ENCODE measurements around the gene ZSCAN31. TPM values are rescaled to one million over a fixed set of nuclear protein-coding genes. Genes with fewer than 3 reads are reported as not detected.

The ZSCAN31 gene
- polyA plus RNA-seq, 3 donors from 2014 or later = 1.5 to 2.3 TPM; not detected in 1

- Mint-ChIP-seq H3K36me3 (peaks cover 0 to 3% (median 0%) of the 10 kb centered on the region in 3 donors), H3K9me3 (no peaks in the 10 kb centered on the region), H3K27ac (no peak overlapping the region), H3K27me3 (ENCODE audit: low read depth in 3 of 3) (peaks cover 0 to 7% (median 3%) of the 10 kb centered on the region in 3 donors), H3K4me3 (no peak overlapping the region), H3K4me1 (peaks cover 26 to 30% of the 10 kb centered on the region in 2 donors)
- no peak for DNase-seq
Observed at GRCh38 chr6:28347119-28347518, 11.2 kb upstream of the ZSCAN31 start.

- peaks cover 3% of the 10 kb centered on the region in 3 donors for H3K36me3 Mint-ChIP-seq
Observed at GRCh38 chr6:28345201-28345600, 9.3 kb upstream of the ZSCAN31 start.

GRCh38 chr6:28343898-28344677 is 8.1 kb upstream of the ZSCAN31 start:
- peaks cover 3 to 11% (median 3%) of the 10 kb centered on the region in 3 donors for H3K27me3 Mint-ChIP-seq (ENCODE audit: low read depth in 3 of 3)
- peaks cover 0 to 5% (median 5%) of the 10 kb centered on the region in 3 donors for H3K36me3 Mint-ChIP-seq
- H3K4me1 Mint-ChIP-seq = peaks cover 0 to 2% of the 10 kb centered on the region in 2 donors
- no peak overlapping the region for H3K4me3 Mint-ChIP-seq
- no peak overlapping the region for H3K27ac Mint-ChIP-seq
- H3K9me3 Mint-ChIP-seq = no peaks in the 10 kb centered on the region
- DNase-seq = no peak

More at GRCh38 chr6:28345201-28345600, 9.3 kb upstream of the ZSCAN31 start:
- peaks cover 3 to 15% (median 3%) of the 10 kb centered on the region in 3 donors for H3K27me3 Mint-ChIP-seq (ENCODE audit: low read depth in 3 of 3)
- peaks cover 11% of the 10 kb centered on the region in 2 donors for H3K4me1 Mint-ChIP-seq
- no peak for DNase-seq
- H3K4me3 Mint-ChIP-seq = no peak overlapping the region
- H3K9me3 Mint-ChIP-seq = no peaks in the 10 kb centered on the region
- H3K27ac Mint-ChIP-seq = no peak overlapping the region

GRCh38 chr6:28340310-28341095 is 4.6 kb upstream of the ZSCAN31 start:
- Mint-ChIP-seq H3K27ac (no peak overlapping the region), H3K4me3 (no peak overlapping the region)

GRCh38 chr6:28337121-28337520 is 1.2 kb upstream of the ZSCAN31 start:
- no peaks in the 10 kb centered on the region for H3K9me3 Mint-ChIP-seq
- H3K27ac Mint-ChIP-seq = no peak overlapping the region
- H3K4me3 Mint-ChIP-seq = no peak overlapping the region
- DNase-seq = no peak
- peaks cover 0 to 7% of the 10 kb centered on the region in 2 donors for H3K4me1 Mint-ChIP-seq
- peaks cover 0 to 8% (median 3%) of the 10 kb centered on the region in 3 donors for H3K27me3 Mint-ChIP-seq (ENCODE audit: low read depth in 3 of 3)
- peaks cover 0 to 5% (median 5%) of the 10 kb centered on the region in 3 donors for H3K36me3 Mint-ChIP-seq

More at GRCh38 chr6:28340310-28341095, 4.6 kb upstream of the ZSCAN31 start:
- peaks cover 0 to 2% of the 10 kb centered on the region in 2 donors for H3K4me1 Mint-ChIP-seq
- H3K9me3 Mint-ChIP-seq = no peaks in the 10 kb centered on the region
- peaks cover 0 to 5% (median 5%) of the 10 kb centered on the region in 3 donors for H3K36me3 Mint-ChIP-seq
- peaks cover 0 to 8% (median 3%) of the 10 kb centered on the region in 3 donors for H3K27me3 Mint-ChIP-seq (ENCODE audit: low read depth in 3 of 3)
- DNase-seq = no peak

GRCh38 chr6:28336284-28337120 is 554 bp upstream of the ZSCAN31 start:
- H3K4me1 Mint-ChIP-seq = peaks cover 0 to 7% of the 10 kb centered on the region in 2 donors
- H3K27ac Mint-ChIP-seq = no peak overlapping the region
- peaks cover 0 to 8% (median 3%) of the 10 kb centered on the region in 3 donors for H3K27me3 Mint-ChIP-seq (ENCODE audit: low read depth in 3 of 3)
- H3K4me3 Mint-ChIP-seq = no peak overlapping the region
- peak; percentile 53 to 61 (median 57) for DNase-seq
- H3K9me3 Mint-ChIP-seq = no peaks in the 10 kb centered on the region
- peaks cover 0 to 5% (median 5%) of the 10 kb centered on the region in 3 donors for H3K36me3 Mint-ChIP-seq

- Mint-ChIP-seq H3K27me3 (ENCODE audit: low read depth in 3 of 3) (no peaks in the 10 kb centered on the region), H3K9me3 (no peaks in the 10 kb centered on the region), H3K36me3 (peaks cover 0 to 1% (median under 1%) of the 10 kb centered on the region in 3 donors), H3K27ac (no peak overlapping the region), H3K4me3 (no peak overlapping the region), H3K4me1 (peaks cover 0 to 5% of the 10 kb centered on the region in 2 donors)
- DNase-seq = no peak
Observed at GRCh38 chr6:28335040-28335563, 846 bp downstream of the ZSCAN31 start.

- DNase-seq = peak in 1 of 3 donors; percentile 16
- Mint-ChIP-seq H3K4me1 (peaks cover 0 to 5% of the 10 kb centered on the region in 2 donors), H3K27me3 (ENCODE audit: low read depth in 3 of 3) (no peaks in the 10 kb centered on the region), H3K4me3 (peak overlapping the region in 2 of 5 donors; percentile 18 to 36), H3K27ac (peak overlapping the region in 2 of 6 donors; percentile 58), H3K9me3 (no peaks in the 10 kb centered on the region), H3K36me3 (no peaks in the 10 kb centered on the region)
Observed at GRCh38 chr6:28334286-28335039, 1.5 kb downstream of the ZSCAN31 start.

GRCh38 chr6:28333599-28334018 is 2.3 kb downstream of the ZSCAN31 start:
- DNase-seq = no peak
- Mint-ChIP-seq H3K27me3 (ENCODE audit: low read depth in 3 of 3) (peaks cover 0 to 4% (median 0%) of the 10 kb centered on the region in 3 donors), H3K4me1 (peaks cover 0 to 5% of the 10 kb centered on the region in 2 donors), H3K36me3 (peaks cover 0 to 6% (median 0%) of the 10 kb centered on the region in 3 donors), H3K27ac (peak overlapping the region in 4 of 6 donors; percentile 3 to 57 (median 28)), H3K4me3 (no peak overlapping the region), H3K9me3 (peaks cover 0 to 3% (median 0%) of the 10 kb centered on the region in 6 donors)

GRCh38 chr6:28333047-28333446 is 2.9 kb downstream of the ZSCAN31 start:
- no peak for DNase-seq
- H3K4me3 Mint-ChIP-seq = no peak overlapping the region
- peaks cover 0 to 4% (median 2%) of the 10 kb centered on the region in 3 donors for H3K27me3 Mint-ChIP-seq (ENCODE audit: low read depth in 3 of 3)

GRCh38 chr6:28330041-28330440 is 5.9 kb downstream of the ZSCAN31 start:
- no peak overlapping the region for H3K27ac Mint-ChIP-seq
- DNase-seq = no peak
- H3K4me3 Mint-ChIP-seq = no peak overlapping the region
- peaks cover 18 to 29% (median 21%) of the 10 kb centered on the region in 6 donors for H3K9me3 Mint-ChIP-seq
- H3K36me3 Mint-ChIP-seq = peaks cover 17 to 27% (median 18%) of the 10 kb centered on the region in 3 donors
- peaks cover 0 to 5% of the 10 kb centered on the region in 2 donors for H3K4me1 Mint-ChIP-seq
- peaks cover 0 to 6% (median 2%) of the 10 kb centered on the region in 3 donors for H3K27me3 Mint-ChIP-seq (ENCODE audit: low read depth in 3 of 3)

More at GRCh38 chr6:28333047-28333446, 2.9 kb downstream of the ZSCAN31 start:
- H3K27ac Mint-ChIP-seq = peak overlapping the region in 1 of 6 donors; percentile 3
- H3K9me3 Mint-ChIP-seq = peaks cover 0 to 5% (median under 1%) of the 10 kb centered on the region in 6 donors
- H3K4me1 Mint-ChIP-seq = peaks cover 0 to 5% of the 10 kb centered on the region in 2 donors
- peaks cover 0 to 6% (median 0%) of the 10 kb centered on the region in 3 donors for H3K36me3 Mint-ChIP-seq

- Mint-ChIP-seq H3K9me3 (peaks cover 18 to 29% (median 23%) of the 10 kb centered on the region in 6 donors), H3K27me3 (ENCODE audit: low read depth in 3 of 3) (peaks cover 0 to 13% (median 7%) of the 10 kb centered on the region in 3 donors), H3K4me3 (no peak overlapping the region), H3K4me1 (no peaks in the 10 kb centered on the region), H3K36me3 (peaks cover 18 to 29% (median 22%) of the 10 kb centered on the region in 3 donors), H3K27ac (no peak overlapping the region)
- no peak for DNase-seq
Observed at GRCh38 chr6:28326371-28326948, 9.5 kb downstream of the ZSCAN31 start.
